Adrenal gland (tissue), 12 donors: Measurements from ENCODE around the gene PTPA. TPM values are rescaled to one million over a fixed set of nuclear protein-coding genes. Genes with fewer than 3 reads are reported as not detected.

ENCODE experiments used
- DNase-seq, 7 donors: peaks; one replicate each; pipeline ENCODE4 v3.0.0-alpha.2; 2019 to 2020
- H3K27ac ChIP-seq, 5 donors: fragments of 200-600 bp; sonication (generic) in 4 of 5; 1 replicate in 3 of 5; 2 replicates in 2 of 5; pipeline versions ENCODE4 v1.5.1 to v1.8.0; 2016 to 2020; ENCODE audit warnings: mild to moderate bottlenecking in 1 of 5
- H3K27me3 ChIP-seq: fragments of 200-600 bp; 2 replicates; pipeline ENCODE4 v1.8.0; 2021
- H3K36me3 ChIP-seq, 2 donors: fragments of 200-600 bp; replicated peaks in 1 of 2; 1 replicate in 1 of 2; 2 replicates in 1 of 2; pipeline versions ENCODE4 v1.5.1 to v1.8.0; 2018 to 2022
- H3K4me1 ChIP-seq, 2 donors: fragments of 200-600 bp; replicated peaks in 1 of 2; 1 replicate in 1 of 2; 2 replicates in 1 of 2; pipeline versions ENCODE4 v1.5.1 to v1.8.0; 2018 to 2021
- H3K4me3 ChIP-seq, 4 donors: fragments of 200-600 bp; sonication (generic) in 3 of 4; one replicate each; pipeline ENCODE4 v1.5.1; 2016 to 2018
- H3K9me3 ChIP-seq, 3 donors: fragments of 200-600 bp; sonication (generic) in 1 of 3; replicated peaks in 1 of 3; 1 replicate in 2 of 3; 2 replicates in 1 of 3; pipeline versions ENCODE4 v1.5.1 to v1.8.0; 2016 to 2021
- POLR2A ChIP-seq, 2 donors: fragments of 450-650 bp; IDR thresholded peaks; one replicate each; pipeline ENCODE4 v1.6.1; 2017; ENCODE audit warnings: antibody characterized with exemption in 2 of 2, mild to moderate bottlenecking in 2 of 2, moderate library complexity in 1 of 2
- WGBS, 4 donors: extraction: QIAGEN DNeasy Blood & Tissue Kit in 2 of 4; methylation state at CpG; one replicate each; pipeline versions ENCODE4 v1.1.5 to v1.1.7; 2013 to 2017; 5-methylcytosine and 5-hydroxymethylcytosine counted together
- intact Hi-C, 2 donors: fragments of 100-400 bp; cut with DNase I; formaldehyde crosslinking; loops; one replicate each; pipeline versions ENCODE4 v1.14.1 to v1.15.0; 2022 to 2023
- polyA plus RNA-seq, 3 donors: library from polyadenylated mRNA; stranded (reverse); fragments of 200-250 nt in 2 of 3; fragments of 350-450 nt in 1 of 3; fragmentation: Illumina TruSeq in 1 of 3; extraction: RNeasy Lipid Tissue Mini Kit (QIAGEN cat#74804) in 1 of 3; gene quantifications; one replicate each; pipeline ENCODE4 v1.2.3, GENCODE V29; 2013 to 2014
- total RNA-seq, 9 donors: library from RNA; depleted of rRNA in 4 of 9; stranded (reverse); fragments of >200 nt in 4 of 9; fragments of 120-200 nt in 1 of 9; fragmentation: NEBNext Ultra II Directional in 1 of 9; extraction: Animal tissue kit (Norgen Biotek cat#: 25700) in 1 of 9; gene quantifications; one replicate each; pipeline versions ENCODE4 v1.1.0 to v1.2.4, GENCODE V29; 2013 to 2023
- TF ChIP-seq, protein P1 (sequence below), 6 experiments: fragments of 450-650 bp in 4 of 6; fragments of 200-600 bp in 2 of 6; sonication (generic) in 1 of 6; IDR thresholded peaks; 1 replicate in 5 of 6; 2 replicates in 1 of 6; pipeline versions ENCODE4 v1.5.1 to v1.8.0; 2016 to 2021; ENCODE audit warnings: antibody characterized with exemption in 6 of 6, mild to moderate bottlenecking in 2 of 6, moderate library complexity in 1 of 6
- donor health status: healthy with polysubstance abuse.
- donor health status: Bipolar disorder and iron deficiency.
- donor health status: DM: yes; HTN: yes; CAD: no.
- donor health status: DM: no; HTN: no; CAD: no.
- donor health status: DM: no; HTN: no; CAD: no.
- donor health status: DM: yes; HTN: yes; CAD: no.

The PTPA gene
- total and polyA plus RNA-seq, 12 donors, result 71.3 to 248 (median 130) TPM

DNA sequence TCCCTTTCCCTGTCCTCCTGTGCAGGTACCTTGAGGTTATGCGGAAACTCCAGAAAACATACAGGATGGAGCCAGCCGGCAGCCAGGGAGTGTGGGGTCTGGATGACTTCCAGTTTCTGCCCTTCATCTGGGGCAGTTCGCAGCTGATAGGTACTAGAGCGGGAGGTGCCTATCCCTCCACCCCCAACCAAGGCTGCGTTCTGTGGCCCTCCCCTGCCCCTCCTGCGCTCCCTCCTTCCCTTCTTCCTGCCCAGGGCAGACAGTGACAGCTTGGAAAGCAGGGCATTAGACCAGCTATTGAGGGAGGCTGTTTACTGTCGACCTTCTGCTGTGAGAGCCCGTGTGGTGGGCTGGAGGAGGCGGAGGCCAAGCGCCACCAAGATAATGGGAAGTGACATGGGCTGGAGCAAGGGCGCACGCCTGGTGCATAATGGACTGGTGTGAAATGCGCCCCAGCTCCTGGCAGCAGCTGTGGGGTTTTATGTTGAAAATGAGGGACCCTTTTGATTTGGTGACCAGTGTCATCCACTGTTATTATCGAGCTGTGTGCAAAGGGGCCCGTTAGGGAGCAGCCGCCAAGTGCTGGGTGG, 25.3 kb downstream of the PTPA start:
- H3K27ac ChIP-seq, result peak overlapping the region in 2 of 5 donors; percentile 98 to 100
- peaks cover 36 to 45% of the 10 kb centered on the region in 2 donors for H3K4me1 ChIP-seq
- no peak overlapping the region for H3K4me3 ChIP-seq
- H3K9me3 ChIP-seq, result no peaks in the 10 kb centered on the region
- DNase-seq, result peak in 1 of 7 donors; percentile 45
- peaks cover 0 to 30% of the 10 kb centered on the region in 2 donors for H3K36me3 ChIP-seq
- intact Hi-C loops, result loop anchor here (5.0 to 10.0 kb wide), 3 partner anchors 36 to 598 kb away; no protein-coding TSS in a partner anchor
- no peaks in the 10 kb centered on the region for H3K27me3 ChIP-seq
- 65 to 79% (median 74%) methylated on average over 11 to 16 of the region's 16 CpGs for WGBS, 4 donors
- TF ChIP-seq POLR2A (IDR thresholded peaks at IDR 0.05), result no peak
- TF ChIP-seq, protein P1, sequence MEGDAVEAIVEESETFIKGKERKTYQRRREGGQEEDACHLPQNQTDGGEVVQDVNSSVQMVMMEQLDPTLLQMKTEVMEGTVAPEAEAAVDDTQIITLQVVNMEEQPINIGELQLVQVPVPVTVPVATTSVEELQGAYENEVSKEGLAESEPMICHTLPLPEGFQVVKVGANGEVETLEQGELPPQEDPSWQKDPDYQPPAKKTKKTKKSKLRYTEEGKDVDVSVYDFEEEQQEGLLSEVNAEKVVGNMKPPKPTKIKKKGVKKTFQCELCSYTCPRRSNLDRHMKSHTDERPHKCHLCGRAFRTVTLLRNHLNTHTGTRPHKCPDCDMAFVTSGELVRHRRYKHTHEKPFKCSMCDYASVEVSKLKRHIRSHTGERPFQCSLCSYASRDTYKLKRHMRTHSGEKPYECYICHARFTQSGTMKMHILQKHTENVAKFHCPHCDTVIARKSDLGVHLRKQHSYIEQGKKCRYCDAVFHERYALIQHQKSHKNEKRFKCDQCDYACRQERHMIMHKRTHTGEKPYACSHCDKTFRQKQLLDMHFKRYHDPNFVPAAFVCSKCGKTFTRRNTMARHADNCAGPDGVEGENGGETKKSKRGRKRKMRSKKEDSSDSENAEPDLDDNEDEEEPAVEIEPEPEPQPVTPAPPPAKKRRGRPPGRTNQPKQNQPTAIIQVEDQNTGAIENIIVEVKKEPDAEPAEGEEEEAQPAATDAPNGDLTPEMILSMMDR (IDR thresholded peaks at IDR 0.05), result no peak

DNA sequence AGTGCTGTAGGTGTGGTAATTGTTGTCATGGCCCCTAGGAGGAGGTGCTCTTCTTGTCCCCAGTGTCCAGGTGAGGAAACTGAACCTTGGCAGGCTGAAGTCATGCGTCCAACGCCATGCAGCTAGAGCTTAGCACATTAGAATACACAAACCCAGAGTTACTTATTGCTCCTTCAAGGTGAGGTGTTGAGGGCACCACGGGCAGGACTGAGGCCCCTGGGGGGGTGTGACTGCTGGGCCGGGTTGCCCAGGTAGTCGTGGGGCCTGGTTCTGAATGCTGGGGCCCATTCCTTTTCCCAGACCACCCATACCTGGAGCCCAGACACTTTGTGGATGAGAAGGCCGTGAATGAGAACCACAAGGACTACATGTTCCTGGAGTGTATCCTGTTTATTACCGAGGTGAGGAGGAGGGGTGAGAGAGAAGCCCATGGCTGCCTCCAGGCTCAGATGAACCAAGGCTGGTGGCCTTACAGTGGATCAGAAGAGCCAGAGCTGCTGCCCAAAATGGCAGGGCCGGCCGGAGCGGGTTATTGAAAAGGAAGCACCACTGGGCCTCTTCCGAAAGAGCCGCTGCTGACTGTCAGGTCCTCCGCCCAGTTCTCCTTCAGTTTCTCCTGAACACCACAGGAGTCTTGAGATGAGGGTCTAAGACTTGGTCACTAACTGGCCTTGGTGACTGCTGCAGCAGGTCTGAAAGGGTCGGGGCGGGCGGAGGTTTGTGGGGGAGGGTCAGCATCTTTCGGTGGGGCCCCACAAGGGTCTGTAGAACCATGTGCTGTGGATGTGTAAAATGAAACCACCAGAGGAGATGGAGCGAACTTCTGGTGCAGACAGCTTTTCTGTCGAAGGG, 26.3 kb downstream of the PTPA start:
- Histone ChIP-seq H3K9me3 (no peaks in the 10 kb centered on the region), H3K4me3 (no peak overlapping the region), H3K4me1 (peaks cover 45 to 55% of the 10 kb centered on the region in 2 donors), H3K27ac (peak overlapping the region; percentile 98 to 100 (median 100)), H3K36me3 (peaks cover 0 to 33% of the 10 kb centered on the region in 2 donors), H3K27me3 (no peaks in the 10 kb centered on the region)
- intact Hi-C loops, result loop anchor here (5.0 to 10.0 kb wide), 3 partner anchors 35 to 597 kb away; no protein-coding TSS in a partner anchor
- no peak for TF ChIP-seq POLR2A (IDR thresholded peaks at IDR 0.05)
- TF ChIP-seq, protein P1 (IDR thresholded peaks at IDR 0.05), result no peak
- 78 to 82% (median 80%) methylated on average over 13 to 19 of the region's 19 CpGs for WGBS, 4 donors
- DNase-seq, result no peak

GRCh38 chr9:129138144-129138462, 26.9 kb downstream of the PTPA start:
- WGBS, 4 donors, result 66 to 80% (median 75%) methylated on average over 8 to 9 of the region's 9 CpGs
- H3K36me3 ChIP-seq, result peaks cover 0 to 36% of the 10 kb centered on the region in 2 donors
- peak overlapping the region; percentile 98 to 100 (median 100) for H3K27ac ChIP-seq
- intact Hi-C loops, result loop anchor here (5.0 to 10.0 kb wide), 3 partner anchors 34 to 597 kb away; no protein-coding TSS in a partner anchor
- TF ChIP-seq POLR2A (IDR thresholded peaks at IDR 0.05), result no peak
- TF ChIP-seq, protein P1 (IDR thresholded peaks at IDR 0.05), result no peak
- H3K4me3 ChIP-seq, result no peak overlapping the region
- H3K9me3 ChIP-seq, result no peaks in the 10 kb centered on the region
- no peaks in the 10 kb centered on the region for H3K27me3 ChIP-seq
- H3K4me1 ChIP-seq, result peaks cover 51 to 61% of the 10 kb centered on the region in 2 donors
- DNase-seq, result no peak
